ENCODE measurements around the gene MYL4. TPM values are rescaled to one million over a fixed set of nuclear protein-coding genes. Genes with fewer than 3 reads are reported as not detected.

Gene MYL4
- total RNA-seq, 1 donor from 2014 or later: 610 TPM

DNA sequence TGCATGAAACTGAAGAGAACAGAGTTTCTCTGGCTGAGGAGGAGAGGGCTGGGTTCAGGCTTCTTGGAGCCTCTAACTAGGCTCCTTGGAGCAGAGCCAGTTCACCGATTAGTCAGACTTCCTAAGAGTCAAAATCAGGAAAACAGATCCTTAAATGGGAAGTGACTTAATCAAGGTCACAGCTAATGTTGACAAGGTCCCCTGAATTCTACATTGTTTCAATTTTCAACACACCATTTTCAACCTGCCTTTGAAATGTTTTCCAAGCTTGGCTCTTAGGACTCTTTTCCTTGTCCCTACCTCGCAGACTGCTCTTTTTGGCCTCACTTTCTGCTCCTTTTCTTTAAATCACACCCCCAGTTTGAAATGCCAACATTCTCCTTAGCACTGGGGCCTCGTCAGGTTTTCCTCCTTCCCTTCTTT lies 16.3 kb downstream of the MYL4 start:
- H3K9me3 ChIP-seq (ENCODE audit: control insufficient read depth in 3 of 3, low read length in 3 of 3): no peaks in the 10 kb centered on the region
- H3K27me3 ChIP-seq (ENCODE audit: control insufficient read depth in 3 of 3, insufficient read depth in 3 of 3, low read length in 3 of 3): no peaks in the 10 kb centered on the region
- H3K4me1 ChIP-seq (ENCODE audit: control insufficient read depth in 3 of 3, insufficient read depth in 3 of 3, low read length in 3 of 3): peaks cover 21 to 32% (median 27%) of the 10 kb centered on the region in 3 donors
- peak overlapping the region; percentile 87 for H3K27ac ChIP-seq (ENCODE audit: low read depth, low read length)
- H3K9ac ChIP-seq (ENCODE audit: low read depth in 1 of 3, low read length in 3 of 3): peak overlapping the region in 2 of 3 donors; percentile 13 to 53
- no peaks in the 10 kb centered on the region for H3K36me3 ChIP-seq (ENCODE audit: control insufficient read depth in 3 of 3, insufficient read depth in 3 of 3, low read length in 3 of 3)
- no peak overlapping the region for H3K4me3 ChIP-seq (ENCODE audit: low read length in 3 of 3)

DNA sequence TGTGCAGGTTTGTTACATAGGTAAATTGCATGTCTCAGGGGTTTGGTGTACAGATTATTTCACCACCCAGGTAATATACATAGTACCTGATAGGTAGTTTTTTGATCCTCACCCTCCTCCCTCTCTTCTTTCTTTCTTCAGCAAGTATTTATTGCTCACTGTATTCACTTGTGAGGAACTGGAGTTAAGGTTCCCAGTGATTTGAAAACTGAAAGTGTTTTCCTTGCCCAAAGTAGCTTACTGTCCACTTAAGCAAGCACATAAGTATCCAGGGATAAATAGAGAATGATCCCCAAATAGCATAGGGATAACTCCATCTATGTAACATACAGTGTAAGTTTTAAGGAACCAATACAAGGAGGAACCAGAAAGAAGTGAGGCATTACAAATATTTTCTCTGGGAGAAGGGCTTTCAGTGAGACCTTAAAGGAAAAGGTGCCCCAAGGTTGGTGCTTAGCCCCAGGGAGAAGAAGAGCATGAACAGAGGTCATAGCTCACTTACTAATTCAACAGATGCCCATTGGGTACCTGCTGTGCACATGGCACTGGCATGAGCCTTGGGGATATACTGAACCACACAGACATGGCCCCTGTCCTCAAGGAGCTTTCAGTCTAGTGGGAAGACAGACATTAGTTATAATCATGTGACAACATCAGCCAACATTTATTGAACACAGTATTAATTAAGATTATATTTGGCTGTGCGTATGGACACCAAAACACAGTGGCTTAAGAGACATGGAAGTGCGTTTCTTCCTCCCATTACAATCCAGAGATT lies 17.0 kb downstream of the MYL4 start:
- peak overlapping the region; percentile 87 for H3K27ac ChIP-seq (ENCODE audit: low read depth, low read length)
- no peak overlapping the region for H3K4me3 ChIP-seq (ENCODE audit: low read length in 3 of 3)
- H3K4me1 ChIP-seq (ENCODE audit: control insufficient read depth in 3 of 3, insufficient read depth in 3 of 3, low read length in 3 of 3): peaks cover 21 to 33% (median 27%) of the 10 kb centered on the region in 3 donors
- no peak overlapping the region for H3K9ac ChIP-seq (ENCODE audit: low read depth in 1 of 3, low read length in 3 of 3)
- no peaks in the 10 kb centered on the region for H3K27me3 ChIP-seq (ENCODE audit: control insufficient read depth in 3 of 3, insufficient read depth in 3 of 3, low read length in 3 of 3)
- no peaks in the 10 kb centered on the region for H3K36me3 ChIP-seq (ENCODE audit: control insufficient read depth in 3 of 3, insufficient read depth in 3 of 3, low read length in 3 of 3)
- H3K9me3 ChIP-seq (ENCODE audit: control insufficient read depth in 3 of 3, low read length in 3 of 3): no peaks in the 10 kb centered on the region

DNA sequence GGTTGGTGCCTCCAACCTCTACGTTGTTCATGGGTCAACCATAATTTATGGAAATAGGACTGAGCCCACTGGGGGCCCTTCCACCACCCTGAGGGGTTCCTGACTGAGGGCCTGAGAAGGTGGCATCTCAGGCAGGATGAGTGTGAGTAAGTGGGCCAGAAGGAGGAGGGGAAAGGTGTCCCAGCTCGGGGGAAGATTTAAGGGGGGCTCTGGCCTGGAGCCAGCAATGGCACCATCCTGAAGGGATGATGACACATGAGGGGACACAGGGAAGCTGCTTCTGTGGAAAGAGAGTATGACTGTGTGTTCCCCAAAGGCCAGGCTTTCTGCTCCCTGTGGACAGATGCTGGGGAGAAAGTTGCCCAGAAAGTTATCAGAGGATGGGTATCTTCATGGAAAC lies 18.7 kb downstream of the MYL4 start:
- Histone ChIP-seq H3K36me3 (ENCODE audit: control insufficient read depth in 3 of 3, insufficient read depth in 3 of 3, low read length in 3 of 3) (no peaks in the 10 kb centered on the region), H3K4me1 (ENCODE audit: control insufficient read depth in 3 of 3, insufficient read depth in 3 of 3, low read length in 3 of 3) (peaks cover 21 to 31% (median 23%) of the 10 kb centered on the region in 3 donors), H3K27me3 (ENCODE audit: control insufficient read depth in 3 of 3, insufficient read depth in 3 of 3, low read length in 3 of 3) (no peaks in the 10 kb centered on the region), H3K9ac (ENCODE audit: low read depth in 1 of 3, low read length in 3 of 3) (no peak overlapping the region), H3K27ac (ENCODE audit: low read depth, low read length) (no peak overlapping the region), H3K4me3 (ENCODE audit: low read length in 3 of 3) (no peak overlapping the region), H3K9me3 (ENCODE audit: control insufficient read depth in 3 of 3, low read length in 3 of 3) (no peaks in the 10 kb centered on the region)

DNA sequence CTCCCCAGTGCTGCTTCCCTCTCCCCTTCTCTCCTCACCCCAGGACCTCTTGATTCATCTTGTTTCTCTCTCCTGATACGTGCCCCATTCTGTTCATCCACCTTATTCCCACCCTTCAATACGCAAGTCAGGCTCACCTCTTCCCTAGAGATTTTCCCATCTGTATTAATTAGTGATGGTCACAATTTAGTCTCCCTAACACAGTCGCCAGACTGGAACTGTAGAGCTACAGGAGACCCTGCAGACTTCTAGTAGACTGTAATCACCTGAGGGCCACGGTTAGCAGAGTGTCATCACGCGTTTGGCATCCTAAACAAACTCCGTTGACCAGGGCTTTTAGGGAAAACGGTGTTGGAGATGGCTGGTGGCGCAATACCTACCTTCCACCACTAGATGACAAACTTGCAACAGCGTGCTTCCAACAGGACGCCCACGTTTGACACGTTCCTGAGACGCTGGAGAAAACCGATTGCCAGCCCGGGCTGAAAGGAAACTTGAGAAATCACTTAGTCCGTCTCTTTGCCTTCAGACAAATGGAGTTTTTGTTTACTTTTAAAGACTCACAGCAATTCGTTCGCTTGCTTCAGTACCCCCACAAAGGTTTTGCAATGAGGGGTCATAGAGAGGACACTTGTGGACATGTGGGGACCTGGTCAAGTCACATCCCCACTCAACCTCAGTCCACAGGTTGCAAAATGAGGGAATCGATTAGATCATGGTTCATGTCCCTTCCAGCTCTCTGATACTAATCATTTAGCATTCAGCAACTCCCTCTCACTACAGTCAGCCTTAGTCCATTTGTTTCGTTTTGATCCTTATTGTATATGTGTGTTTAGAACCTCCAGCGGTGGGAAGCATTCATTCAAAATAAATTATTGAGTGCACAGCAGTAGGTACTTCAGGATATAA lies 20.6 kb downstream of the MYL4 start:
- H3K4me3 ChIP-seq (ENCODE audit: low read length in 3 of 3): peak overlapping the region; percentile 13 to 71 (median 51)
- no peaks in the 10 kb centered on the region for H3K9me3 ChIP-seq (ENCODE audit: control insufficient read depth in 3 of 3, low read length in 3 of 3)
- H3K36me3 ChIP-seq (ENCODE audit: control insufficient read depth in 3 of 3, insufficient read depth in 3 of 3, low read length in 3 of 3): no peaks in the 10 kb centered on the region
- H3K27ac ChIP-seq (ENCODE audit: low read depth, low read length): no peak overlapping the region
- peak overlapping the region in 2 of 3 donors; percentile 42 to 52 for H3K9ac ChIP-seq (ENCODE audit: low read depth in 1 of 3, low read length in 3 of 3)
- H3K27me3 ChIP-seq (ENCODE audit: control insufficient read depth in 3 of 3, insufficient read depth in 3 of 3, low read length in 3 of 3): no peaks in the 10 kb centered on the region
- H3K4me1 ChIP-seq (ENCODE audit: control insufficient read depth in 3 of 3, insufficient read depth in 3 of 3, low read length in 3 of 3): peaks cover 10 to 23% (median 15%) of the 10 kb centered on the region in 3 donors

DNA sequence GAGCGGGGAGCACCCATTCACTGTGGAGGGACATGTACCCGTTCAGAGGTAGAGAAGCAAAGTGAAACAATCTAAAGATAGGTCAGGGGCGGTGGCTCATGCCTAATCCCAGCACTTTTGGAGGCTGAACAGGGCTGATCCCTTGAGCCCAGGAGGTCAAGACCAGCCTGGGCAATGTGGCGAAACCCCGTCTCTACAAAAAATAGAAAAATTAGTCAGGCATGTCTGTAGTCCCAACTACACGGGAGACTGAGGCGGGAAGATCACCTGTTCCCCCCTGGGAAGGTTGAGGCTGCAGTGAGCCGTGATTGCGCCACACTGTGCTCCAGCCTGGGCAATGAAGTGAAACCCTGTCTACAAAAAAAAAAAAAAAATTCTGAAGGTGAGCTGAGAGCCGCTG lies 21.7 kb downstream of the MYL4 start:
- Histone ChIP-seq H3K4me3 (ENCODE audit: low read length in 3 of 3) (no peak overlapping the region), H3K9me3 (ENCODE audit: control insufficient read depth in 3 of 3, low read length in 3 of 3) (no peaks in the 10 kb centered on the region), H3K9ac (ENCODE audit: low read depth in 1 of 3, low read length in 3 of 3) (no peak overlapping the region), H3K27me3 (ENCODE audit: control insufficient read depth in 3 of 3, insufficient read depth in 3 of 3, low read length in 3 of 3) (no peaks in the 10 kb centered on the region), H3K27ac (ENCODE audit: low read depth, low read length) (no peak overlapping the region), H3K36me3 (ENCODE audit: control insufficient read depth in 3 of 3, insufficient read depth in 3 of 3, low read length in 3 of 3) (no peaks in the 10 kb centered on the region), H3K4me1 (ENCODE audit: control insufficient read depth in 3 of 3, insufficient read depth in 3 of 3, low read length in 3 of 3) (peaks cover 7 to 19% (median 8%) of the 10 kb centered on the region in 3 donors)

DNA sequence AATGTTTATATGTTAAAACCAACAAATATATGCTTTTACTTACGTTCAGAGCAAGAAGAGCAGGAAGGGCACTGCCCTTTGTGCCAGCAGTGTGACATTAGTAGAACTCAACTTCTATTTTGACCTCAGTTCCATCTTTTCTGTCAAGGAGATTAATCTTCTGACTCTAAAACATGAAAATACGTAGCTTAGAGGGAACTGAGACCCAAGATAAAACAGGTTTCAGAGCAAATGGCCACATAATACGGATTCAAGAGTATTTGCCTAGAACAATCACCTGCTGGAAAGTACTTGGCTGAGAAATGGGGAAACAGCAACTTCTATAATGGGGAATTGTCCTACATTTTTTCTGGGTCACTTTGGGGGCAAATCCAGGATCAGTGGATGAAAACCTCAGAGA lies 22.2 kb downstream of the MYL4 start:
- H3K9ac ChIP-seq (ENCODE audit: low read depth in 1 of 3, low read length in 3 of 3): no peak overlapping the region
- no peaks in the 10 kb centered on the region for H3K9me3 ChIP-seq (ENCODE audit: control insufficient read depth in 3 of 3, low read length in 3 of 3)
- H3K4me1 ChIP-seq (ENCODE audit: control insufficient read depth in 3 of 3, insufficient read depth in 3 of 3, low read length in 3 of 3): peaks cover 7 to 16% (median 8%) of the 10 kb centered on the region in 3 donors
- H3K27ac ChIP-seq (ENCODE audit: low read depth, low read length): no peak overlapping the region
- no peaks in the 10 kb centered on the region for H3K27me3 ChIP-seq (ENCODE audit: control insufficient read depth in 3 of 3, insufficient read depth in 3 of 3, low read length in 3 of 3)
- no peak overlapping the region for H3K4me3 ChIP-seq (ENCODE audit: low read length in 3 of 3)
- no peaks in the 10 kb centered on the region for H3K36me3 ChIP-seq (ENCODE audit: control insufficient read depth in 3 of 3, insufficient read depth in 3 of 3, low read length in 3 of 3)

DNA sequence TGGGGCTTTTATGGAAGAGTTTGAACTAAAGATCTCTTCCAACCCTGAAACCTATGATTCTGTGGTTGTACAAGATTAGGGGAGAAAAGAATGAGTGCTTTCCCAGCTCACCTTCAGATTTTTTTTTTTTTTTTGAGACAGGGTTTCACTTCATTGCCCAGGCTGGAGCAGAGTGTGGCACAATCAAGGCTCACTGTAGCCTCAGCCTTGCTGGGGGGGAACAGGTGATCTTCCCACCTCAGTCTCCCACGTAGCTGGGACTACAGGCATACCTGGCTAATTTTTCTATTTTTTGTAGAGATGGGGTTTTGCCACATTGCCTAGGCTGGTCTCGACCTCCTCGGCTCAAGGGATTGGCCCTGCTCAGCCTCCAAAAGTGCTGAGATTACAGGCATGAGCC lies 22.7 kb downstream of the MYL4 start:
- no peak overlapping the region for H3K4me3 ChIP-seq (ENCODE audit: low read length in 3 of 3)
- no peak overlapping the region for H3K9ac ChIP-seq (ENCODE audit: low read depth in 1 of 3, low read length in 3 of 3)
- no peaks in the 10 kb centered on the region for H3K9me3 ChIP-seq (ENCODE audit: control insufficient read depth in 3 of 3, low read length in 3 of 3)
- no peaks in the 10 kb centered on the region for H3K27me3 ChIP-seq (ENCODE audit: control insufficient read depth in 3 of 3, insufficient read depth in 3 of 3, low read length in 3 of 3)
- H3K4me1 ChIP-seq (ENCODE audit: control insufficient read depth in 3 of 3, insufficient read depth in 3 of 3, low read length in 3 of 3): peaks cover 5 to 14% (median 8%) of the 10 kb centered on the region in 3 donors
- H3K36me3 ChIP-seq (ENCODE audit: control insufficient read depth in 3 of 3, insufficient read depth in 3 of 3, low read length in 3 of 3): no peaks in the 10 kb centered on the region
- H3K27ac ChIP-seq (ENCODE audit: low read depth, low read length): no peak overlapping the region

DNA sequence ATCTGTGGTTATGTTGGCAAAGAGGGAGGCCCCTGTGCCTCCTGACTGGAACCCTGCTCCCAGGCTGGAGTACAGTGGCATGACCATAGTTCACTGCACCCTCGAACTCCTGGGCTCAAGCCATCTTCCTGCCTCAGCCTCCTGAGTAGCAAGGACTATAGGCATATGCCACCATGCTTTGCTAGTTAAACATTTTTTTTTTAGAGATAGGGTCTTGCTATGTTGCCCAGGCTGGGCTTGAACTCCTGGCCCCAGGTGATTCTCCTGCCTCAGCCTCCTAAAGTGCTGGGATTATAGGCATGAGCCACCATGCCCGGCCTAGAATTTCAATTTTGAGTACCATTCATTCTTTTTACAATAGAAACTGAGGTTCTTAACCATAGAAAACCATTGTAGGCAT lies 23.3 kb downstream of the MYL4 start:
- peaks cover 5 to 14% (median 8%) of the 10 kb centered on the region in 3 donors for H3K4me1 ChIP-seq (ENCODE audit: control insufficient read depth in 3 of 3, insufficient read depth in 3 of 3, low read length in 3 of 3)
- H3K4me3 ChIP-seq (ENCODE audit: low read length in 3 of 3): no peak overlapping the region
- no peaks in the 10 kb centered on the region for H3K27me3 ChIP-seq (ENCODE audit: control insufficient read depth in 3 of 3, insufficient read depth in 3 of 3, low read length in 3 of 3)
- no peak overlapping the region for H3K27ac ChIP-seq (ENCODE audit: low read depth, low read length)
- H3K36me3 ChIP-seq (ENCODE audit: control insufficient read depth in 3 of 3, insufficient read depth in 3 of 3, low read length in 3 of 3): no peaks in the 10 kb centered on the region
- no peaks in the 10 kb centered on the region for H3K9me3 ChIP-seq (ENCODE audit: control insufficient read depth in 3 of 3, low read length in 3 of 3)
- no peak overlapping the region for H3K9ac ChIP-seq (ENCODE audit: low read depth in 1 of 3, low read length in 3 of 3)

DNA sequence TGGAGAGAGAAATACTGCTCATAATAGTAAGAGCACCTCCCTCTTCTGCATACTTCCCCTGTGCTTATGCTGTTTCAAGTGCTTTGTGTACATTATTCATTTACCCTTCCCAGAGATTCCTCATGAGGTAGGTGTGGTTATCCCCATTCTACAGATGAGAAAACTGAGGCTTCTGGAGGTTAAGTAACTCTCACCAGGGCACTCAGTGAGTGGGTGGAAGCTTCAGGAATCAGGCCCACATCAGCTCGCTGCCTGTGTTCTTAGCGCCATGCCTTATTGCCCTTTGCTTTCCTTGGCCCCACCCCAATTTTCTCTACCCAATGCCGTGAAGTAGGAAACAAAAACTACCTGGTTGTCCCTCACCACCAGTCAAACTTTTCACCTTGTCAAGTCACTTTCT lies 26.4 kb downstream of the MYL4 start:
- Histone ChIP-seq H3K9me3 (ENCODE audit: control insufficient read depth in 3 of 3, low read length in 3 of 3) (no peaks in the 10 kb centered on the region), H3K27ac (ENCODE audit: low read depth, low read length) (no peak overlapping the region), H3K27me3 (ENCODE audit: control insufficient read depth in 3 of 3, insufficient read depth in 3 of 3, low read length in 3 of 3) (no peaks in the 10 kb centered on the region), H3K4me1 (ENCODE audit: control insufficient read depth in 3 of 3, insufficient read depth in 3 of 3, low read length in 3 of 3) (peaks cover 9 to 12% (median 10%) of the 10 kb centered on the region in 3 donors), H3K9ac (ENCODE audit: low read depth in 1 of 3, low read length in 3 of 3) (no peak overlapping the region), H3K36me3 (ENCODE audit: control insufficient read depth in 3 of 3, insufficient read depth in 3 of 3, low read length in 3 of 3) (no peaks in the 10 kb centered on the region), H3K4me3 (ENCODE audit: low read length in 3 of 3) (no peak overlapping the region)

DNA sequence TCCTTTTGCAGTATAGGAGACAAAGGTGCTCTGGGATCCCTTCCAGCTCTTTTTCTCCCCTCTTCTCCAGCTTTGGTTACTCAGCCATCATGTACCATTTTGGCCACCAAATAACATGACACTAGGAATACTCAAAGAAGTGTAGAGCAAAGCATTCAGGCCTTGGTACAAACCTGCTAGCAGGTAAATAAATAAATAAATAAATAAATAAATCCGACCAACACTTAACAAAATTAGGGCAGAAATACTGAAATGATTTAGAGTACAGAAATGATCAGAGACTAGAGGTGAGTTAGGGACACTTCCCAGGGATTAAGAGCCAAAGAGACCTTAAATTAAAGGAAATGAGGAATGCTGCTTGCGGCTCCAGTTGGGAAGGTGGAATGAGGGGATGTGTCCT lies 26.8 kb downstream of the MYL4 start:
- H3K36me3 ChIP-seq (ENCODE audit: control insufficient read depth in 3 of 3, insufficient read depth in 3 of 3, low read length in 3 of 3): no peaks in the 10 kb centered on the region
- H3K9ac ChIP-seq (ENCODE audit: low read depth in 1 of 3, low read length in 3 of 3): no peak overlapping the region
- H3K27me3 ChIP-seq (ENCODE audit: control insufficient read depth in 3 of 3, insufficient read depth in 3 of 3, low read length in 3 of 3): no peaks in the 10 kb centered on the region
- H3K9me3 ChIP-seq (ENCODE audit: control insufficient read depth in 3 of 3, low read length in 3 of 3): no peaks in the 10 kb centered on the region
- no peak overlapping the region for H3K4me3 ChIP-seq (ENCODE audit: low read length in 3 of 3)
- peaks cover 9 to 15% (median 11%) of the 10 kb centered on the region in 3 donors for H3K4me1 ChIP-seq (ENCODE audit: control insufficient read depth in 3 of 3, insufficient read depth in 3 of 3, low read length in 3 of 3)
- H3K27ac ChIP-seq (ENCODE audit: low read depth, low read length): no peak overlapping the region

Measured in skeletal muscle tissue (tissue), 4 donors.